NCI-H2107 (cell line): Measurements from ENCODE around the gene KIF26B.
"Not testable (repeated sequence)": the region's sequence is repeated elsewhere in the genome, so short reads cannot be mapped to it uniquely, and the experiment has no call there.

Experiments used
- DNase-seq: peaks from one replicate; lab custom pipeline; 2025; lab: John Stamatoyannopoulos, UW

The KIF26B gene

GRCh38 chr1:245154429-245155271 is at the start of gene KIF26B:
KIF26B (plus strand) TSS chr1:245154985; CDS start chr1:245155425, 440 bp downstream.
- DNase-seq: no peak

GRCh38 chr1:245105042-245105441 is 49.7 kb upstream of the KIF26B start:
- no peak for DNase-seq

GRCh38 chr1:245105815-245106410 is 48.9 kb upstream of the KIF26B start:
- DNase-seq: no peak

- no peak for DNase-seq
These were observed 47.0 kb upstream of the KIF26B start for GRCh38 chr1:245107776-245108114.

- no peak for DNase-seq
These were observed 46.5 kb upstream of the KIF26B start for GRCh38 chr1:245108246-245108645.

- DNase-seq: no peak
These were observed 45.9 kb upstream of the KIF26B start for GRCh38 chr1:245108909-245109308.

- DNase-seq: no peak
These were observed 44.4 kb upstream of the KIF26B start for GRCh38 chr1:245110406-245110805.

GRCh38 chr1:245111073-245111472 is 43.7 kb upstream of the KIF26B start:
- DNase-seq: no peak

- no peak for DNase-seq
These were observed 41.1 kb upstream of the KIF26B start for GRCh38 chr1:245113649-245114048.

- DNase-seq: no peak
These were observed 38.7 kb upstream of the KIF26B start for GRCh38 chr1:245116131-245116530.

GRCh38 chr1:245116751-245117150 is 38.0 kb upstream of the KIF26B start:
- no peak for DNase-seq

- no peak for DNase-seq
These were observed 36.7 kb upstream of the KIF26B start for GRCh38 chr1:245118066-245118465.

GRCh38 chr1:245118806-245119205 is 36.0 kb upstream of the KIF26B start:
- DNase-seq: no peak

GRCh38 chr1:245121523-245121922 is 33.3 kb upstream of the KIF26B start:
- no peak for DNase-seq

- no peak for DNase-seq
These were observed 30.5 kb upstream of the KIF26B start for GRCh38 chr1:245124241-245124640.

GRCh38 chr1:245124644-245125043 is 30.1 kb upstream of the KIF26B start:
- DNase-seq: no peak

GRCh38 chr1:245126530-245126929 is 28.3 kb upstream of the KIF26B start:
- no peak for DNase-seq

GRCh38 chr1:245128381-245129101 is 26.2 kb upstream of the KIF26B start:
- no peak for DNase-seq

GRCh38 chr1:245129319-245130240 is 25.2 kb upstream of the KIF26B start:
- DNase-seq: no peak

GRCh38 chr1:245130281-245131025 is 24.3 kb upstream of the KIF26B start:
- not testable (repeated sequence) for DNase-seq

- no peak for DNase-seq
These were observed 23.8 kb upstream of the KIF26B start for GRCh38 chr1:245131026-245131393.
